GM18502 (cell line): ENCODE results near the gene TMEM150A.
A peak's percentile ranks its signal among the peaks of the same experiment; 100 is the strongest.
"Not testable (repeated sequence)": the region's sequence is repeated elsewhere in the genome, so short reads cannot be mapped to it uniquely, and the experiment has no call there.

Experiments used
- ATAC-seq: cut with Tn5 transposase; IDR thresholded peaks from one replicate; pipeline ENCODE4 v1.9.1; 2021; ENCODE audit warnings: mild to moderate bottlenecking; ENCODE audit not compliant: unreplicated experiment, poor library complexity

The TMEM150A gene

GRCh38 chr2:85577386-85578242 is 24.9 kb downstream of the TMEM150A start, which contains the start of gene VAMP8:
Gene VAMP8, plus strand, starts transcription at chr2:85577586. Its CDS starts 61 bp downstream, at chr2:85577647.
- ATAC-seq = peak; percentile 60

DNA sequence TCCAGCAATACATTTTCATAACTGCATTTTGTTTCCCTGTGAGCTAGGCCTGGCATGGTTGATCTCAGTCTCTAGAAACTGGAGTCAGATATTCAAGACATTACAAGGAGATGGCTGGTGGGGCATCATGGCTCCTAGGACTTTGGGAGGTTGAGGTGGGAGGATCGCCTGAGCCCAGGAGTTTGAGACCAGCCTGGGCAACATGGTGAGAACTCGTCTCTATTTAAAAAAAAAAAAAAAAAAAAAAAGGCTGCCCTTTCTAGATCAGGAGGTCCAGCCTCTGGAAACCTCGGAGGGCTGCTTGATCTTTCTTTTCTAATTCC is 25.5 kb downstream of the TMEM150A start:
- ATAC-seq = no peak

DNA sequence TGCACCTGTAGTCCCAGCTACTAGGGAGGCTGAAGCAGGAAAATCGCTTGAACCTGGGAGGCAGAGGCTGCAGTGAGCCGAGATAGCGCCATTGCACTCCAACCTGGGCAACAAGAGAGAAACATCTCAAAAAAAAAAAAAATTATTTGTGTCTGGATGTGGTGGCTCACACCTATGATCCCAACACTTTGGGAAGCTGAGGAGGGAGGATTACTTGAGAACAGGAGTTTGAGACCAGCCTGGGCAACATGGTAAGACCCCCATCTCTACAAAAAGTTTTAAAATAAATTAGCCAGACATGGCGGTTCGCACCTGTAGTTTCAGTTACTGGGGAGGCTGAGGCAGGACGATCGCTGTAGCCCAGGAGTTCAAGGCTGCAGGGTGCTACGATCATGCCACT is 26.8 kb downstream of the TMEM150A start:
- no peak for ATAC-seq

DNA sequence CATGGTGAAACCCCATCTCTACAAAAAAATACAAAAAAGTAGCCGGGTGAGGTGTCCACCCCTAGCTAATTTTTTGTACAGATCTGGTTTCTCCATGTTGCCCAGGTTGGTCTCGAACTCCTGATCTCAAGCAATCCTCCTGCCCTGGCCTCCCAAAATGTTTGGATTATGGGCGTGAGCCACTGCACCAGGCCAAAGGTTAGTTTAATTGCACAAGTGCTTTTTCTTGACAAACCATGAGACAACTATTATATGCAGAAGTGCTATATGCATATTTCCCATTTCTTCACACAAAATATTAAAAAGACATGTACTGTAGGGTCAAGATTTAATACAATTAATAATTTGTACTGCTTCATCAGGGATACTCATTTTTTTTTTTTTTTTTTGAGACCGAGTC is 36.2 kb downstream of the TMEM150A start:
- no peak for ATAC-seq

- no peak for ATAC-seq
These were observed 38.3 kb downstream of the TMEM150A start for GRCh38 chr2:85564144-85564563.

GRCh38 chr2:85561280-85562212 is 41.0 kb downstream of the TMEM150A start, which contains the start of gene GGCX:
Gene GGCX, minus strand, starts transcription at chr2:85561493. Its CDS starts 65 bp downstream, at chr2:85561428.
- ATAC-seq = peak; percentile 95

GRCh38 chr2:85560812-85561279 is 41.7 kb downstream of the TMEM150A start:
- peak; percentile 28 for ATAC-seq

GRCh38 chr2:85560403-85560726 is 42.1 kb downstream of the TMEM150A start:
- not testable (repeated sequence) for ATAC-seq

DNA sequence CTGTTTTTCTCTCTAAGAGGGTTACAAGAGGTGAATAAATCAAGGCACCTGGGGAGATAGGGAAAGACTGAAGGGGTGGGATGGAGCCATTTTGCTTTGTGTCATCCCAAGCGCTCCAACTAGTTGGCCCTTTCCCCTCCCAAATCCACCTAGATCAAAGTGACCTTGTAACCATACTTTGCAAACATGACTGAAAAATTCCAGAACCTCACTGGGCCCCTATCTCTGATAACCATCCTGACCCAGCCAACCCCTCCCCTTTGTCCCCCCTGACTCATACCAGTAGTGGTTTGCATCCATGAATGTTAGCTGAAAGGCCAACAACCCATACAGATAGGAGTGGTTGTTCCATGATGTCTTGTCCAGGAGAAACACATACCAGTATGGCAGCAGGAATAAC is 44.3 kb downstream of the TMEM150A start:
- ATAC-seq = no peak

DNA sequence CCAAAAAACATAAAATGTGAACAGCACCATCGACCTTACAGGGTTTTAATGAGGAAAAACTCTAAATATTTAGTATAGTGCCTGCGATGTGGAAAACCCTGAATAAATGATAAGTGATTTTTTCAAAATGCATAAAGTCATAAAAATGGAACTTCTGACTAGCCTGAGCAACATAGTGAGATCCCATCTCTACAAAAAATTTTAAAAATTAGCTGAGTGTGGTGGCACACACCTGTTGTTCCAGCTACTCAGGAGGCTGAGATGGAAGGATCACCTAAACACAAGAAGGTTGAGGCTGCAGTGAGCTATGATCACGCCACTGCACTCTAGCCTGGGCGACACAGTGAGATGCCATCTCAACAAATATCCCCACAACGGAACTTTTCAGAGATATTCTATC is 45.4 kb downstream of the TMEM150A start:
- ATAC-seq = no peak

GRCh38 chr2:85554980-85555612 is 47.4 kb downstream of the TMEM150A start:
- ATAC-seq = no peak

GRCh38 chr2:85553184-85553583 is 49.3 kb downstream of the TMEM150A start:
- ATAC-seq = no peak

- peak; percentile 78 for ATAC-seq
These were observed 50.5 kb downstream of the TMEM150A start for GRCh38 chr2:85551698-85552678.

GRCh38 chr2:85550486-85550885 is 52.0 kb downstream of the TMEM150A start:
- no peak for ATAC-seq

GRCh38 chr2:85549826-85550225 is 52.7 kb downstream of the TMEM150A start:
- ATAC-seq = no peak

DNA sequence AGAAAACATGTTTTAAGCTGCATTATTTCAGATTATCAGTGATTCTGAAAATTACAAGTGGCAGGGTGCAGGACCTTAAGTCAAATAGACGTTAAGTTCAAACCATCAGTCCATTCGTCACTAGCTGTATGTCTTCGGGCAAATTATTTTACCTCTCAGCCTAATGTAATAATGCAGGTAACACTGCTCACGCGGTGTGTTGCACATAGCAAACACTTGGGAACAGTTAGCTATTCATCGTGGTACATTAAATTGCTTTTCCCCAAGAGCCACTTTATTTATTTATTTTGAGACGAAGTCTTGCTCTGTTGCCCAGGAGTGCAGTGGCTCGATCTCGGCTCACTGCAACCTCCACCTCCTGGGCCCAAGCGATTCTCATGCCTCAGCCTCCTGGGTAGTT is 53.4 kb downstream of the TMEM150A start:
- no peak for ATAC-seq

DNA sequence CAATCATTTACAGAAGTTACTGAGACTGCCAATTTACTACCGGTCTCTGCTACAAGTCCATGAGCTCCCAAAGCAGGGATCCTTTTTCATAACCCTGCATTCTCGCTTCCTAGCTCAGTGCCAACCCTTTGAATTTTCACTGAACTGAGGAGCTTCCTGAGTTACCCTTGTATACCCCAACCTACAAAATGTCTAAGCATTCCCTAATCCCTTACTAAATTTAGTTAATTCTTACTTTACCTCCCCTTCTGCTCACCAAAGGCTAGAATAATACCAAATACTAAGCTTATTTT is 53.9 kb downstream of the TMEM150A start:
- ATAC-seq = no peak
